ENCODE data around the gene KLHDC9. TPM values are rescaled to one million over a fixed set of nuclear protein-coding genes. Genes with fewer than 3 reads are reported as not detected.

KLHDC9 gene
- total and polyA plus RNA-seq, 2 of the 8 experiments (the other 6 are each of a cell fraction or from before 2014, with no cell fraction given), result 6.5 to 15.6 TPM

- Histone ChIP-seq H3K27me3 (replicated peaks in 1 of 4; ENCODE audit: control insufficient read depth in 3 of 4, extremely low read depth in 1 of 4, insufficient read depth in 3 of 4, low read length in 3 of 4) (no peaks in the 10 kb centered on the region), H3K23ac (ENCODE audit: insufficient read length) (no peak overlapping the region), H3K18ac (ENCODE audit: extremely low read depth, low read length) (no peak overlapping the region), H3K9ac (replicated peaks in 1 of 4; ENCODE audit: extremely low read depth in 1 of 4, low read depth in 3 of 4, low read length in 3 of 4) (no peak overlapping the region), H2BK5ac (ENCODE audit: low read depth, low read length) (no peak overlapping the region), H4K8ac (ENCODE audit: extremely low read depth, insufficient read depth, low read length) (no peak overlapping the region), H4K20me1 (replicated peaks in 1 of 2; ENCODE audit: control insufficient read depth in 1 of 2, insufficient read depth in 2 of 2, low read length in 2 of 2) (no peaks in the 10 kb centered on the region), H2AFZ (ENCODE audit: low read length) (no peak overlapping the region), H3K4me1 (replicated peaks in 1 of 4; ENCODE audit: control insufficient read depth in 3 of 4, insufficient read depth in 4 of 4, low read length in 3 of 4) (peaks cover 0 to 6% (median 0%) of the 10 kb centered on the region in 4 experiments; a peak in 4 of 7 replicates), H3K79me2 (ENCODE audit: control insufficient read depth in 1 of 2, insufficient read depth in 2 of 2, low read length in 2 of 2) (no peaks in the 10 kb centered on the region), H2BK20ac (ENCODE audit: low read length) (no peak overlapping the region), H2BK12ac (ENCODE audit: low read depth, low read length) (no peak overlapping the region), H3K79me1 (ENCODE audit: low read depth, low read length) (no peaks in the 10 kb centered on the region), H2BK15ac (ENCODE audit: low read length) (no peak overlapping the region), H3K56ac (replicated peaks; ENCODE audit: insufficient read length, low read depth, low read length) (no peak overlapping the region), H3K4me2 (ENCODE audit: insufficient read depth in 1 of 2, low read depth in 2 of 2, low read length in 2 of 2) (no peak overlapping the region), H3K14ac (ENCODE audit: insufficient read length) (no peak overlapping the region), H3K9me3 (ENCODE audit: insufficient read depth in 2 of 2, low read depth in 1 of 2, low read length in 1 of 2) (no peaks in the 10 kb centered on the region), H3K4ac (replicated peaks; ENCODE audit: insufficient read length, low read depth, low read length) (no peak overlapping the region), H2BK120ac (replicated peaks; ENCODE audit: low read depth, low read length) (no peak overlapping the region), H2AK5ac (ENCODE audit: low read depth, low read length) (no peak overlapping the region), H4K5ac (ENCODE audit: insufficient read length, low read depth, low read length) (no peak overlapping the region), H3K36me3 (ENCODE audit: control insufficient read depth in 2 of 4, insufficient read depth in 4 of 4, low read length in 3 of 4) (no peaks in the 10 kb centered on the region), H3K4me3 (ENCODE audit: extremely low read depth in 1 of 4, insufficient read depth in 2 of 4, low read depth in 3 of 4, low read length in 4 of 4) (no peak overlapping the region), H4K91ac (replicated peaks; ENCODE audit: insufficient read length, low read length) (peak overlapping the region; percentile 49), H3K27ac (ENCODE audit: low read depth, low read length) (no peak overlapping the region), H3K23me2 (ENCODE audit: low read depth, low read length) (no peaks in the 10 kb centered on the region)
- DNase-seq (ENCODE audit: low read depth in 1 of 2, low spot score in 2 of 2) (no peak), FAIRE-seq (no peak)
- WGBS, 2 experiments (ENCODE audit: extremely low coverage in 1 of 2, insufficient coverage in 1 of 2, insufficient read length in 1 of 2, insufficient replicate concordance in 2 of 2, low coverage in 1 of 2, low lambda C conversion rate in 2 of 2, missing lambda C conversion rate in 1 of 2), result 98% methylated on average over 4 of the region's 5 CpGs; no CpG with 5 or more reads in 1 of the 2 experiments
- CTCF ChIA-PET (ENCODE audit: partially characterized antibody), result interaction anchor here (1.4 to 17.8 kb wide), 3 partner anchors 9 to 27 kb away, joined by 4 to 282 read pairs (median 156); partner anchors contain the start of genes ARHGAP30 and KLHDC9
- TF ChIP-seq SP4 (IDR thresholded peaks at IDR 0.05; ENCODE audit: low read length) (no peak), ATF3 (IDR thresholded peaks at IDR 0.05; ENCODE audit: insufficient read depth, low read depth, low read length) (no peak), E2F6 (IDR thresholded peaks at IDR 0.05) (no peak), ZNF274 (IDR thresholded peaks at IDR 0.05; ENCODE audit: borderline replicate concordance, extremely low read depth, low read length) (no peak), HDAC6 (IDR thresholded peaks at IDR 0.05; ENCODE audit: low read depth, low read length) (no peak), RFX5 (IDR thresholded peaks at IDR 0.05; ENCODE audit: borderline replicate concordance, low read depth, low read length) (no peak), KDM1A (IDR thresholded peaks at IDR 0.05; ENCODE audit: borderline replicate concordance, low read length) (no peak), PHF8 (conservative IDR thresholded peaks at IDR 0.05; ENCODE audit: low read depth, low read length) (no peak), SUZ12 (IDR thresholded peaks at IDR 0.05; ENCODE audit: low read length) (no peak), SRF (IDR thresholded peaks at IDR 0.05; ENCODE audit: low read depth, low read length) (no peak), CREB1 (IDR thresholded peaks at IDR 0.05) (no peak)
- POLR2A ChIA-PET (ENCODE audit: partially characterized antibody), result interaction anchor here (1.4 kb wide), 1 partner anchor 36 kb away, joined by 3 read pairs; the partner anchor contains the start of gene USF1
Observed at GRCh38 chr1:161081519-161081918, 16.6 kb upstream of the KLHDC9 start.
